SK-N-SH treated with all-trans-retinoic acid at 6 μM for 48 hours (cell line): Measurements from ENCODE around the gene NKD2.

ENCODE experiments used
- ATAC-seq: fragments of 200-7000 bp; cut with Tn5 transposase; 3 replicates; pipeline ENCODE4 v1.9.1; 2020; ENCODE audit warnings: mild to moderate bottlenecking, moderate library complexity
- ARNTL ChIP-seq: fragments of 450-650 bp; formaldehyde crosslinking; IDR thresholded peaks from 2 replicates; pipeline ENCODE4 v1.5.0; 2020; ENCODE audit warnings: low read depth, mild to moderate bottlenecking, moderate library complexity, borderline replicate concordance
- BACH2 ChIP-seq: fragments of 250-450 bp; sonication (Bioruptor Pico); IDR thresholded peaks from 2 replicates; pipeline ENCODE4 v1.9.0; 2021; ENCODE audit warnings: mild to moderate bottlenecking, borderline replicate concordance
- CREB5 ChIP-seq: fragments of 250-450 bp; sonication (Bioruptor Pico); IDR thresholded peaks from 2 replicates; pipeline ENCODE4 v1.5.1; 2020; ENCODE audit warnings: low read depth, mild to moderate bottlenecking, moderate library complexity
- CSDC2 ChIP-seq: fragments of 250-450 bp; sonication (Bioruptor Pico); IDR thresholded peaks from 2 replicates; pipeline ENCODE4 v1.5.0; 2020; ENCODE audit warnings: mild to moderate bottlenecking, moderate library complexity
- ESRRG ChIP-seq: fragments of 250-450 bp; sonication (Bioruptor Pico); IDR thresholded peaks from 2 replicates; pipeline ENCODE4 v1.6.1; 2021; ENCODE audit warnings: mild to moderate bottlenecking
- GLIS3 ChIP-seq: fragments of 250-450 bp; sonication (Bioruptor Pico); IDR thresholded peaks from 2 replicates; pipeline ENCODE4 v1.5.0; 2020; ENCODE audit warnings: mild to moderate bottlenecking, moderate library complexity
- ISL1 ChIP-seq: fragments of 250-450 bp; sonication (Bioruptor Pico); IDR thresholded peaks from 2 replicates; pipeline ENCODE4 v2.1.2; 2022; ENCODE audit warnings: mild to moderate bottlenecking, moderate library complexity
- PATZ1 ChIP-seq: fragments of 250-450 bp; sonication (Bioruptor Pico); IDR thresholded peaks from 2 replicates; pipeline ENCODE4 v1.8.0; 2020; ENCODE audit warnings: mild to moderate bottlenecking, moderate library complexity, borderline replicate concordance
- PPARA ChIP-seq: fragments of 250-450 bp; sonication (Bioruptor Pico); IDR thresholded peaks from 2 replicates; pipeline ENCODE4 v1.5.0; 2020; ENCODE audit warnings: mild to moderate bottlenecking, borderline replicate concordance
- RARB ChIP-seq: fragments of 250-450 bp; sonication (Bioruptor Pico); IDR thresholded peaks from 2 replicates; pipeline ENCODE4 v1.8.0; 2021; ENCODE audit warnings: mild to moderate bottlenecking, moderate library complexity
- SNAI2 ChIP-seq: fragments of 250-450 bp; sonication (Bioruptor Pico); IDR thresholded peaks from 2 replicates; pipeline ENCODE4 v1.5.0; 2020; ENCODE audit warnings: mild to moderate bottlenecking, moderate library complexity
- TCF4 ChIP-seq: fragments of 250-450 bp; sonication (Bioruptor Pico); IDR thresholded peaks from 2 replicates; pipeline ENCODE4 v1.8.0; 2021; ENCODE audit warnings: mild to moderate bottlenecking, moderate library complexity, borderline replicate concordance
- TOX ChIP-seq: fragments of 250-450 bp; sonication (Bioruptor Pico); IDR thresholded peaks from 2 replicates; pipeline ENCODE4 v1.8.0; 2021; ENCODE audit warnings: mild to moderate bottlenecking, moderate library complexity, borderline replicate concordance
- ZC3H10 ChIP-seq: fragments of 250-450 bp; sonication (Bioruptor Pico); IDR thresholded peaks from 2 replicates; pipeline ENCODE4 v1.5.1; 2021; ENCODE audit warnings: mild to moderate bottlenecking, moderate library complexity
- ZFP3 ChIP-seq: fragments of 250-450 bp; sonication (Bioruptor Pico); IDR thresholded peaks from 2 replicates; pipeline ENCODE4 v1.5.0; 2020; ENCODE audit warnings: mild to moderate bottlenecking, moderate library complexity
- ZFP30 ChIP-seq: fragments of 450-650 bp; formaldehyde crosslinking; IDR thresholded peaks from 2 replicates; pipeline ENCODE4 v1.5.0; 2022; ENCODE audit warnings: mild to moderate bottlenecking, moderate library complexity
- ZNF565 ChIP-seq: fragments of 450-650 bp; formaldehyde crosslinking; conservative IDR thresholded peaks from 2 replicates; pipeline ENCODE4 v1.5.0; 2020; ENCODE audit warnings: low read depth, mild to moderate bottlenecking, moderate library complexity
- ZNF70 ChIP-seq: fragments of 450-650 bp; formaldehyde crosslinking; IDR thresholded peaks from 2 replicates; pipeline ENCODE4 v1.5.0; 2020; ENCODE audit warnings: mild to moderate bottlenecking, moderate library complexity
- ZNF8 ChIP-seq: fragments of 450-650 bp; formaldehyde crosslinking; IDR thresholded peaks from 2 replicates; pipeline ENCODE4 v1.5.0; 2020; ENCODE audit warnings: mild to moderate bottlenecking, moderate library complexity
- TF ChIP-seq, protein P1 (sequence below): fragments of 250-450 bp; sonication (Bioruptor Pico); IDR thresholded peaks from 2 replicates; pipeline ENCODE4 v1.5.0; 2020; ENCODE audit warnings: mild to moderate bottlenecking, moderate library complexity
- TF ChIP-seq, protein P2 (sequence below): fragments of 250-450 bp; sonication (Bioruptor Pico); IDR thresholded peaks from 2 replicates; pipeline ENCODE4 v1.8.0; 2021; ENCODE audit warnings: low read depth, mild to moderate bottlenecking, moderate library complexity, borderline replicate concordance
- TF ChIP-seq, protein P3 (sequence below): fragments of 250-450 bp; sonication (Bioruptor Pico); IDR thresholded peaks from 2 replicates; pipeline ENCODE4 v1.5.1; 2021; ENCODE audit warnings: mild to moderate bottlenecking, moderate library complexity

Gene NKD2

DNA sequence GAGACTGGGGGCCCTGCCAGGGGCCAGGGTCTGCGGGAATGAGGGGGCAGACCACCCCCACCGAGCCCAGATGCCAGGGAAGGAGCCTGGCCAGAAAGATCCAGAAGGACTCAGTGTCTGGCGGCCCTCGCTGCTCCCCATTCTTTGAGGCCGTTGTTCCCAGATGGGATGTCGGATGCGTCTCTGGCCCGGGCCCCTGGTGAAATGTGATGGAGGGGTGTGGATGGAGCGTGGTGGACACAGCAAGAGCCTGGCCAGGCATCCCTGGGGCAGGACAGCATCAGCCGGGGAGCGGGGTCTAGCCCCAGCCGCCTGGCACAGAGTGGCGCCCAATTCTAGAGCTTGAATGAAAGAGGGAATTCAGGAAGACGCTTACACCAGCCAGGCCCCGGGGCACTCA lies 46.2 kb upstream of the NKD2 start:
- no peak for TF ChIP-seq ZNF8 (CRISPR knock-in tag)
- TF ChIP-seq PATZ1 (CRISPR knock-in tag), result no peak
- no peak for TF ChIP-seq ZFP30 (CRISPR knock-in tag)
- no peak for TF ChIP-seq ZNF565 (CRISPR knock-in tag)
- no peak for TF ChIP-seq ISL1 (CRISPR knock-in tag)
- TF ChIP-seq ZNF70, result no peak
- TF ChIP-seq RARB (CRISPR knock-in tag), result no peak
- TF ChIP-seq TCF4 (CRISPR knock-in tag), result no peak
- TF ChIP-seq, protein P1, sequence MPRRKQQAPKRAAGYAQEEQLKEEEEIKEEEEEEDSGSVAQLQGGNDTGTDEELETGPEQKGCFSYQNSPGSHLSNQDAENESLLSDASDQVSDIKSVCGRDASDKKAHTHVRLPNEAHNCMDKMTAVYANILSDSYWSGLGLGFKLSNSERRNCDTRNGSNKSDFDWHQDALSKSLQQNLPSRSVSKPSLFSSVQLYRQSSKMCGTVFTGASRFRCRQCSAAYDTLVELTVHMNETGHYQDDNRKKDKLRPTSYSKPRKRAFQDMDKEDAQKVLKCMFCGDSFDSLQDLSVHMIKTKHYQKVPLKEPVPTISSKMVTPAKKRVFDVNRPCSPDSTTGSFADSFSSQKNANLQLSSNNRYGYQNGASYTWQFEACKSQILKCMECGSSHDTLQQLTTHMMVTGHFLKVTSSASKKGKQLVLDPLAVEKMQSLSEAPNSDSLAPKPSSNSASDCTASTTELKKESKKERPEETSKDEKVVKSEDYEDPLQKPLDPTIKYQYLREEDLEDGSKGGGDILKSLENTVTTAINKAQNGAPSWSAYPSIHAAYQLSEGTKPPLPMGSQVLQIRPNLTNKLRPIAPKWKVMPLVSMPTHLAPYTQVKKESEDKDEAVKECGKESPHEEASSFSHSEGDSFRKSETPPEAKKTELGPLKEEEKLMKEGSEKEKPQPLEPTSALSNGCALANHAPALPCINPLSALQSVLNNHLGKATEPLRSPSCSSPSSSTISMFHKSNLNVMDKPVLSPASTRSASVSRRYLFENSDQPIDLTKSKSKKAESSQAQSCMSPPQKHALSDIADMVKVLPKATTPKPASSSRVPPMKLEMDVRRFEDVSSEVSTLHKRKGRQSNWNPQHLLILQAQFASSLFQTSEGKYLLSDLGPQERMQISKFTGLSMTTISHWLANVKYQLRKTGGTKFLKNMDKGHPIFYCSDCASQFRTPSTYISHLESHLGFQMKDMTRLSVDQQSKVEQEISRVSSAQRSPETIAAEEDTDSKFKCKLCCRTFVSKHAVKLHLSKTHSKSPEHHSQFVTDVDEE (CRISPR knock-in tag), result no peak
- TF ChIP-seq ZFP3 (CRISPR knock-in tag), result no peak
- no peak for TF ChIP-seq BACH2 (CRISPR knock-in tag)
- no peak for TF ChIP-seq CSDC2 (CRISPR knock-in tag)
- TF ChIP-seq SNAI2 (CRISPR knock-in tag), result no peak
- no peak for TF ChIP-seq ESRRG
- TF ChIP-seq TOX (CRISPR knock-in tag), result no peak
- no peak for TF ChIP-seq ARNTL
- TF ChIP-seq, all 23 proteins: peak for 0
- ATAC-seq, result no peak

DNA sequence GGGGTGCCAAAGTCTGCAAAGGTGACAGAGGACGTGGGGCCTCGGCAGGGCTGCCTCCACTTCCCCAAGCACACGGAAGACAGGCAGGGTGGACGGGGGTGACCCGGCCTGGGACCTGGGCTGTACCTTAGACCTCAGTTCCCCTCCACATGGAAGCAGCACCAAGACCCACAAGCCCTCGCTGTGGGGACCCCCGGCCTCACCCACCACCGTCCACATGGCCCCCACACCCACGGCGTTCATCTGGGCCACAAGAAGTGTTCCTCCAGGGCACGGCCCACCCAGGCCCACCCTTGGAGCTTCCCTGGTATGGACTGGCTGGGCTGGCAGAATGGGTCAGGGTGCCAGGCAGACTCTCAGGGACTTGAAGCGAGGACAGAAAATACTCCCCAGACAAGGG lies 45.8 kb upstream of the NKD2 start:
- TF ChIP-seq, protein P2, sequence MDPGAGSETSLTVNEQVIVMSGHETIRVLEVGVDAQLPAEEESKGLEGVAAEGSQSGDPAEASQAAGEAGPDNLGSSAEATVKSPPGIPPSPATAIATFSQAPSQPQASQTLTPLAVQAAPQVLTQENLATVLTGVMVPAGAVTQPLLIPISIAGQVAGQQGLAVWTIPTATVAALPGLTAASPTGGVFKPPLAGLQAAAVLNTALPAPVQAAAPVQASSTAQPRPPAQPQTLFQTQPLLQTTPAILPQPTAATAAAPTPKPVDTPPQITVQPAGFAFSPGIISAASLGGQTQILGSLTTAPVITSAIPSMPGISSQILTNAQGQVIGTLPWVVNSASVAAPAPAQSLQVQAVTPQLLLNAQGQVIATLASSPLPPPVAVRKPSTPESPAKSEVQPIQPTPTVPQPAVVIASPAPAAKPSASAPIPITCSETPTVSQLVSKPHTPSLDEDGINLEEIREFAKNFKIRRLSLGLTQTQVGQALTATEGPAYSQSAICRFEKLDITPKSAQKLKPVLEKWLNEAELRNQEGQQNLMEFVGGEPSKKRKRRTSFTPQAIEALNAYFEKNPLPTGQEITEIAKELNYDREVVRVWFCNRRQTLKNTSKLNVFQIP, result no peak
- TF ChIP-seq ESRRG (no peak), PATZ1 (CRISPR knock-in tag) (no peak), GLIS3 (CRISPR knock-in tag) (no peak), ZNF70 (no peak), CREB5 (CRISPR knock-in tag) (no peak), ZNF565 (CRISPR knock-in tag) (no peak), SNAI2 (CRISPR knock-in tag) (no peak), PPARA (CRISPR knock-in tag) (no peak), RARB (CRISPR knock-in tag) (no peak), TCF4 (CRISPR knock-in tag) (no peak), ZC3H10 (CRISPR knock-in tag) (no peak), ZFP30 (CRISPR knock-in tag) (no peak)
- TF ChIP-seq, protein P3, sequence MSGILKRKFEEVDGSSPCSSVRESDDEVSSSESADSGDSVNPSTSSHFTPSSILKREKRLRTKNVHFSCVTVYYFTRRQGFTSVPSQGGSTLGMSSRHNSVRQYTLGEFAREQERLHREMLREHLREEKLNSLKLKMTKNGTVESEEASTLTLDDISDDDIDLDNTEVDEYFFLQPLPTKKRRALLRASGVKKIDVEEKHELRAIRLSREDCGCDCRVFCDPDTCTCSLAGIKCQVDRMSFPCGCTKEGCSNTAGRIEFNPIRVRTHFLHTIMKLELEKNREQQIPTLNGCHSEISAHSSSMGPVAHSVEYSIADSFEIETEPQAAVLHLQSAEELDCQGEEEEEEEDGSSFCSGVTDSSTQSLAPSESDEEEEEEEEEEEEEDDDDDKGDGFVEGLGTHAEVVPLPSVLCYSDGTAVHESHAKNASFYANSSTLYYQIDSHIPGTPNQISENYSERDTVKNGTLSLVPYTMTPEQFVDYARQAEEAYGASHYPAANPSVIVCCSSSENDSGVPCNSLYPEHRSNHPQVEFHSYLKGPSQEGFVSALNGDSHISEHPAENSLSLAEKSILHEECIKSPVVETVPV (CRISPR knock-in tag), result no peak
- no peak for ATAC-seq
